ENCODE data around the gene HIBADH.

DNA sequence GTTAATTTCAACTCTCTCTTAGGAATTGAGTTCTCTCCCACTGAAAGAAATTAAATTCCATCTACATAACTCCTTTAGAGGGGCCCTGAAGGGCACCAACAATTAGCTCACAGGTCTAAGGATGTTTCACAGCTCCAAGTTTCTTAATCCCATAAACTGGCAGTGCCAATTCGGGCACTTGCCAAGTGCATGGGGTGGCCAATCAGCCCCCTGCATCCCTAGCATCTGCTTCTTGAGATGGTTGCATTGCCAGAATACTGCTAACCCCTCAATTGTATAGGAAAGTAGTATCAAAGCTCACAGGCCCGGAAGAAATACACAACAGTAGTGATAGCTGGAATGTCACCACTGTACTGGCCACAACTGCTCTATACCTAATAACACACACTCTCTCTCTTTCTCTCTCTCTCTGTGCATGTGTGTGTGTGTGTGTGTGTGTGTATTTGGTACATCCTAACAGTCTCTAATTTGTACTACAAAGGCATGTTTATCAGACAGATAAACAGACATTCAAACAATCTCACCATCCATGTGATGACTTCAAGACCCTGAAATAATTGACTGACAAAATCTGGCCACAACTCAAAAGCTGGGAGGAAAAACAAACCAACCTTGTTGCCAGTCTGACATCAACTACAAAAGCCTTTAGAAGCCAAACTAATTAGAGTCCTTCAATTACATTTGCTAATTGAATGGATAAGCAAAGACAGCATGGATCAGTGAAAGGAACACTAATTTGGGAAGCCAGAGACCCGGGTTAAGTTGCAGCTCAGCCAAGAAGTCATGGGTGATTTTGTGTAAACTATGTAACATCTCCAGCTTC lies 27.8 kb downstream of the HIBADH start:
- no peak for TF ChIP-seq POLR2A (IDR thresholded peaks at IDR 0.05)
- TF ChIP-seq, protein P1, sequence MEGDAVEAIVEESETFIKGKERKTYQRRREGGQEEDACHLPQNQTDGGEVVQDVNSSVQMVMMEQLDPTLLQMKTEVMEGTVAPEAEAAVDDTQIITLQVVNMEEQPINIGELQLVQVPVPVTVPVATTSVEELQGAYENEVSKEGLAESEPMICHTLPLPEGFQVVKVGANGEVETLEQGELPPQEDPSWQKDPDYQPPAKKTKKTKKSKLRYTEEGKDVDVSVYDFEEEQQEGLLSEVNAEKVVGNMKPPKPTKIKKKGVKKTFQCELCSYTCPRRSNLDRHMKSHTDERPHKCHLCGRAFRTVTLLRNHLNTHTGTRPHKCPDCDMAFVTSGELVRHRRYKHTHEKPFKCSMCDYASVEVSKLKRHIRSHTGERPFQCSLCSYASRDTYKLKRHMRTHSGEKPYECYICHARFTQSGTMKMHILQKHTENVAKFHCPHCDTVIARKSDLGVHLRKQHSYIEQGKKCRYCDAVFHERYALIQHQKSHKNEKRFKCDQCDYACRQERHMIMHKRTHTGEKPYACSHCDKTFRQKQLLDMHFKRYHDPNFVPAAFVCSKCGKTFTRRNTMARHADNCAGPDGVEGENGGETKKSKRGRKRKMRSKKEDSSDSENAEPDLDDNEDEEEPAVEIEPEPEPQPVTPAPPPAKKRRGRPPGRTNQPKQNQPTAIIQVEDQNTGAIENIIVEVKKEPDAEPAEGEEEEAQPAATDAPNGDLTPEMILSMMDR (IDR thresholded peaks at IDR 0.05): no peak
